T-helper 2 cell treated with Interferon-gamma antibody and Interleukin-4, amounts not matched to agents 5 μg/mL and 100 μg/mL, for 36 hours (primary cell): Measurements from ENCODE around the gene SCCPDH.
A peak's percentile ranks its signal among the peaks of the same experiment; 100 is the strongest.
"Not testable (repeated sequence)": the region's sequence is repeated elsewhere in the genome, so short reads cannot be mapped to it uniquely, and the experiment has no call there.

ENCODE experiments used
- DNase-seq: peaks from one replicate; pipeline ENCODE4 v3.0.0; 2021; ENCODE audit warnings: low spot score
- H3K27ac Mint-ChIP-seq: one replicate; pipeline ENCODE4 v1.8.0; 2021; ENCODE audit warnings: mild to moderate bottlenecking, mixed read lengths
- H3K27me3 Mint-ChIP-seq: one replicate; pipeline ENCODE4 v1.8.0; 2021; ENCODE audit warnings: low read depth, mixed read lengths
- H3K36me3 Mint-ChIP-seq: one replicate; pipeline ENCODE4 v1.8.0; 2021; ENCODE audit warnings: low read depth, mixed read lengths
- H3K4me1 Mint-ChIP-seq: one replicate; pipeline ENCODE4 v1.8.0; 2021; ENCODE audit warnings: low read depth, mixed read lengths
- H3K4me3 Mint-ChIP-seq: one replicate; pipeline ENCODE4 v1.8.0; 2022; ENCODE audit warnings: mild to moderate bottlenecking, moderate library complexity, mixed read lengths
- H3K9me3 Mint-ChIP-seq: one replicate; pipeline ENCODE4 v1.8.0; 2021; ENCODE audit warnings: mixed read lengths

The SCCPDH gene

DNA sequence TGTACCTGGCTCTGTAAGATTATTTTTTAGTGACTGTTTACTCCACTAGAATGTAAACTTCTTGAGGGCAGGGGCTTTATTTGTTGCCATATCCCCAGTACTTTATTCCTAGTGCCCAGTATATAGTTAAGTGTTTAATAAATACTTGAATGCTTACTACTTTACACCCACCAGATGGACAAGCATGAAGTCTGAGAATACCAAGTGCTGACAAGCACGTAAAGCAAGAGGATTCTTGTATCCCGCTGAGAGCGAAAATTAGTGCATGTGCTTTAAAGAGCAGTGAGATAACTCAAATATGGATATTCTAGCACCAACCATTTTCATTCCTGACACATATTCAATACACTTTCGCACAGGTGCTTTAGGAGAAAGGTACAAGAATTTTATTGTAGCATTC is 1.5 kb upstream of the SCCPDH start:
- DNase-seq, result no peak
- Mint-ChIP-seq H3K4me3 (peak overlapping the region; percentile 24), H3K36me3 (peaks cover 12% of the 10 kb centered on the region), H3K27me3 (no peaks in the 10 kb centered on the region), H3K27ac (no peak overlapping the region), H3K4me1 (peaks cover 12% of the 10 kb centered on the region), H3K9me3 (peaks cover 11% of the 10 kb centered on the region)

DNA sequence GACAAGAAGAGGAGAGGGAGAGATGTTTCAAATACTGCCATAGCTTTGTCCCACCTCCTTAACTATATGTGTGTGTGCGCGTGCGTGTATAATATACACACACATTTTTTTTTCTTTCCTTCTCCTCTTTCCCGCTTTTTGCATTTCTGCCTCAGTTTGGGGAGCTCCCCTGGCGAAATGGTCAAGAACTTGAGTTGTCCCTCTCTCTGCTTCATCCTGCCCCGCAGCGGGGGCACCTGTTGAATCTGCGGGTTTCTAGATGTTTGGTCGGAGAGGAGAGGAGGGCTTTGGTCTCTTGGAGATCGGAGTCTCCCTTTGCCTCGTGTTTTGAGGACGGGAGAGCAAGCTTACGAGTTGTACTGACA is 504 bp downstream of the SCCPDH start:
- DNase-seq, result no peak
- H3K27ac Mint-ChIP-seq, result peak overlapping the region; percentile 86
- H3K9me3 Mint-ChIP-seq, result peaks cover 27% of the 10 kb centered on the region

DNA sequence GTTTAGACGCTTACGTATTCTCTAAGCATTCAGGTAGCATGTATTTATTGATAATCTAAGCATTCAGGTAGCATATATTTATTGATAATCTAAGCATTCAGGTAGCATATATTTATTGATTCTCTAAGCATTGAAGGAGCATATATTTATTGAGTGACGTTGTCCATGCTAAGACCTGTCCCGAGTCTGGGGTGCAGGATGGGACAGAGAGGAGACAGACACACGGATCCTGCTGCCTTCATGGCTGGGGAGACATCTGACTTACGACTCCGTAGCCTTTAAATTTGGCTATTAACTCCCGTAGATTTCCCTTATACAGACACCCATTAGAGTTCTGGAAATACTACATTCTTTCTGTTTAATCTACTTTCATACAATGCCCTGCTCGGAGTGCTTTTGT is 982 bp downstream of the SCCPDH start:
- Mint-ChIP-seq H3K36me3 (peaks cover 35% of the 10 kb centered on the region), H3K4me1 (peaks cover 12% of the 10 kb centered on the region), H3K27me3 (no peaks in the 10 kb centered on the region), H3K9me3 (peaks cover 30% of the 10 kb centered on the region), H3K27ac (peak overlapping the region; percentile 86), H3K4me3 (peak overlapping the region; percentile 94)
- no peak for DNase-seq

More for the DNA sequence above, 504 bp downstream of the SCCPDH start:
- H3K4me3 Mint-ChIP-seq, result peak overlapping the region; percentile 94
- H3K27me3 Mint-ChIP-seq, result no peaks in the 10 kb centered on the region
- peaks cover 31% of the 10 kb centered on the region for H3K36me3 Mint-ChIP-seq
- peaks cover 12% of the 10 kb centered on the region for H3K4me1 Mint-ChIP-seq

DNA sequence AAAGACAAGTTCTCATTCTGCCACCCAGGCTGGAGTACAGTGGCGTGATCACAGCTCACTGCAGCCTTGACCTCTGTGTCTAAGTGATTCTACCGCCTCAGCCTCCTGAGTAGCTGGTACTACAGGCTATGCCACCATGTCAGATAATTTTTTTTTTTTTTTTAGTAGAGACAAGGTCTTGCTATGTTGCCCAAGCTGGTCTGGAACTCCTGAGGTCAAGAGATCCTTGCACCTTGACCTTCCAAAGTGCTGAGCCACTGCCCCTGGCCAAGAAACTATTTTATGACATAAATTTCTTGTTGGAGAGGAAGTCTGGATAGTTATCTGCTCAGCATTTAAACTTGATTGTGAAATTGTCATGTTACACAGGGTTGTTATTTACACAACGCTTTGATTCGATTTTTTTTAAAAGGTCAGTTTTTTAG is 2.1 kb downstream of the SCCPDH start:
- DNase-seq, result no peak
- H3K27me3 Mint-ChIP-seq, result no peaks in the 10 kb centered on the region
- H3K9me3 Mint-ChIP-seq, result peaks cover 25% of the 10 kb centered on the region
- H3K36me3 Mint-ChIP-seq, result peaks cover 45% of the 10 kb centered on the region
- peak overlapping the region; percentile 14 for H3K4me3 Mint-ChIP-seq
- H3K27ac Mint-ChIP-seq, result no peak overlapping the region
- H3K4me1 Mint-ChIP-seq, result peaks cover 12% of the 10 kb centered on the region

DNA sequence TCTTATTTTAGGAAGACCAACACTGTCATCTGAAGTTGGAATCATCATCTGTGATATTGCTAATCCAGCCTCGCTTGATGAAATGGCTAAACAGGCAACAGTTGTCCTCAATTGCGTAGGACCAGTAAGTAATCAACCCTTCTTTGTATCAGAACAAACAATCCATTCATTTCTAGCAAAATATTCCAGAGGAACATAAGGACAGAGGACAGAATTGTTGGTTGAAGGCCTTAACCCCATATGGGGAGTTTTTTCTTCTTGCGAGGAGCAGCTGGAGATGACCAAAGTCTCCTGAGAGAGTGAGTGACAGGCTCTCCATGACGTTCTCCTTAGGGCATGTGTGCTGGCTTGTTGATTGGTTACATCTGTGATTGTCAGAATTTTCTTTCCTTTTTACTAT is 2.7 kb downstream of the SCCPDH start:
- H3K9me3 Mint-ChIP-seq, result peaks cover 25% of the 10 kb centered on the region
- no peak for DNase-seq
- no peak overlapping the region for H3K27ac Mint-ChIP-seq
- H3K27me3 Mint-ChIP-seq, result no peaks in the 10 kb centered on the region
- no peak overlapping the region for H3K4me3 Mint-ChIP-seq
- H3K4me1 Mint-ChIP-seq, result peaks cover 12% of the 10 kb centered on the region
- peaks cover 51% of the 10 kb centered on the region for H3K36me3 Mint-ChIP-seq

DNA sequence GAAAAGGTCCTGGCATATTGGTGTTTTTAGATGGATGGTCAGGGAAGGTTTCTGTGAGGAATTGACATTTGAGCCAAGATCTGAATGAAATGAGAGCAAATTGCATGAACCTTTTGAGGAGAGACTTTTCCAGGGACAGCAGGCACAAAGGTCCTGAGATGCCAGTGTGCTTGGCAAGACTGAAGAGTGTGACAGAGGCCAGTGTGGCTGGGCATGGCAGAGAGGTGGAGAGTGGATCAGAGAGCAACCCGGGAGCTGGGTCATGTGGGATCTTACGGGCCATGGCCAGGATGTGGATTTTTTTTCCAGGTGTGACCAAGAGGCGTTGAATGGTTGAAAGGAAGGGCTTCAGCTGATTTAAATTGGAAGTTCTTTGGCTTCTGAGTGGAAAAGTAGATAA is 3.4 kb downstream of the SCCPDH start:
- DNase-seq, result no peak
- Mint-ChIP-seq H3K27ac (no peak overlapping the region), H3K27me3 (no peaks in the 10 kb centered on the region), H3K4me3 (no peak overlapping the region), H3K36me3 (peaks cover 55% of the 10 kb centered on the region), H3K4me1 (peaks cover 12% of the 10 kb centered on the region), H3K9me3 (peaks cover 25% of the 10 kb centered on the region)

DNA sequence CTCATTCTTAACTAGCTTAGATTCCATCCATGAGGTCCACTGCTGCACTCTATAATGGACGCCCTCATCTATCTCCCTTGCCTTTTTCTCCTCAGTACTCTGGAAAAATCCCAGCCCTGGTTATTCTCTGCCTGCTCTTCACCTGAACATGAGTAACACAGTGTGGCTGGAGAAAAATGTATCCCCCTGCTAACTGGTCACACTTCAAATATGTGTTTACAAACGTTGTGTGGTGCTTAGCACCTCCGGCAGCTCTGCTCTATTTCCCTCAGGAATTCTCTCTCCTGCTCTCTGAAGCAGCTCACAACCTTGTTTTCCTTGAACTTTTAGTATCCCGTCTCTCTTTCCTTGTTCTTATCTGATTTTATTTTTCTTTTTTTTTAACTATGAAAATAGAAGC is 4.1 kb downstream of the SCCPDH start:
- H3K4me1 Mint-ChIP-seq, result peaks cover 11% of the 10 kb centered on the region
- DNase-seq, result no peak
- peaks cover 25% of the 10 kb centered on the region for H3K9me3 Mint-ChIP-seq

DNA sequence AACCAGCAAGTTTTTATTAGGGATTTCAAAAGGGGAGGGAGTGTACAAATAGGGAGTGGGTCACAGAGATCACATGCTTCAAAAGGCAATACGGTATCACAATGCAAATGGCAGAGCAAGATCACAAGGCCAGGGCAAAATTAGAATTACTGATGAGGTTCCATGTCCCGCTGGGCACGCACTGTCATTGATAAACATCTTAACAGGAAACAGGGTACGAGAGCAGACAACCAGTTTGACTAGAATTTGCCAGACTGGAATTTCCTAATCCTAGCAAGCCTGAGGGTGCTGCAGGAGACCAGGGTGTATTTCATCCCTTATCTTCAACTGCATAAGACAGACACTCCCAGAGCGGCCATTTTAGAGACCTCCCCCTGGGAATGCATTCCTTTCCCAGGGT is 4.8 kb downstream of the SCCPDH start:
- H3K27ac Mint-ChIP-seq, H3K27me3 Mint-ChIP-seq, H3K4me3 Mint-ChIP-seq, DNase-seq: not testable (repeated sequence)
- Mint-ChIP-seq H3K9me3 (peaks cover 25% of the 10 kb centered on the region), H3K4me1 (peaks cover 10% of the 10 kb centered on the region), H3K36me3 (peaks cover 64% of the 10 kb centered on the region)

More for the DNA sequence above, 4.1 kb downstream of the SCCPDH start:
- H3K36me3 Mint-ChIP-seq, result peaks cover 57% of the 10 kb centered on the region
- no peak overlapping the region for H3K27ac Mint-ChIP-seq
- H3K27me3 Mint-ChIP-seq, result no peaks in the 10 kb centered on the region
- no peak overlapping the region for H3K4me3 Mint-ChIP-seq

DNA sequence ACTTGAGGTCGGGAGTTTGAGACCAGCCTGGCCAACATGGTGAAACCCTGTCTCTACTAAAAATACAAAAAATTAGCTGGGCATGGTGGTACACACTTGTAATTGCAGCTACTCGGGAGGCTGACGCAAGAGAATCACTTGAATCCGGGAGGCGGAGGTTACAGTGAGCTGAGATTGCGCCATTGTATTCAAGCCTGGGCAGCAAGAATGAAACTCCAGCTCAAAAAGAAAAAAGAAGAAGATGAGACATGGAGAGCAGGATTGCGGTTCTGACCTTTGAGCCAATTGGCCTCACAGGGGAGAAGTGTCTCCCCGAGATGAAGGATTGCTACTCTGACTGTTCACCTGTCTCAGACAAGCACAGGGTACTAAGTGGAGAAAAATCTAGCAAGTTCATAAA is 6.6 kb downstream of the SCCPDH start:
- peaks cover 1% of the 10 kb centered on the region for H3K4me1 Mint-ChIP-seq
- H3K9me3 Mint-ChIP-seq, result peaks cover 25% of the 10 kb centered on the region
- H3K27me3 Mint-ChIP-seq, result no peaks in the 10 kb centered on the region
- H3K27ac Mint-ChIP-seq, result no peak overlapping the region
- no peak overlapping the region for H3K4me3 Mint-ChIP-seq
- H3K36me3 Mint-ChIP-seq, result peaks cover 75% of the 10 kb centered on the region
- no peak for DNase-seq

DNA sequence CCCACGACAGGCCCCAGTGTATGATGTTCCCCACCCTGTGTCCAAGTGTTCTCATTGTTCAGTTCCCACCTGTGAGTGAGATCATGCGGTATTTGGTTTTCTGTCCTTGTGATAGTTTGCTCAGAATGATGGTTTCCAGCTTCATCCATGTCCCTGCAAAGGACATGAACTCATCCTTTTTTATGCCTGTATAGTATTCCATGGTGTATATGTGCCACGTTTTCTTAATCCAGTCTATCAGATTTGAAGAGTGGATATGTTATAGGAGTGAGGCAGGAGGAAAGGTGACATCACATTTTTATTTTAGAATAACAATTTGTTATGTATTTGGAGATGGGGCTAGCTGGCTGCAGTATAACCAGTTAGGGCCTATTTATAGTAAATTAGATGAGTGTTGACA is 7.7 kb downstream of the SCCPDH start:
- H3K4me3 Mint-ChIP-seq, DNase-seq, H3K4me1 Mint-ChIP-seq, H3K27ac Mint-ChIP-seq, H3K27me3 Mint-ChIP-seq: not testable (repeated sequence)
- H3K36me3 Mint-ChIP-seq, result peaks cover 78% of the 10 kb centered on the region
- H3K9me3 Mint-ChIP-seq, result peaks cover 25% of the 10 kb centered on the region

DNA sequence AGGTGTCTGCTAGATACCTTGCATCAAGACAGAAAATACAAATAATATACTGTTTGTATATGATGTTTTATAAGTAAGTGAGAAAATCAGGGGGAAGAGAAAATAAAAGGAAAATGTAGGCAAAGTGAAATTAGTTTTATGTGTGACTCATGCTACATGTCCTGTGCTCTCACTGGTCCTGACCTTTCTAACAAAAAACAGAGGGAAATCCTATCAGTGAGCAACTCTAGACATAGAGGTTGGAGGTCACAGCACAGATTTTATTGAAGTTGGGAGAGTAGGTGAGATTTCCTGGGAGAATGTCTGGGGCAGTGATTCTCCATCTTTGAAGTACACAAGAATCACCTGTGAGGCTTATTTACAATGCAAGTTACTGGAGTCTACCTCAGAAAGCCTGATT is 9.5 kb downstream of the SCCPDH start:
- Mint-ChIP-seq H3K36me3 (peaks cover 66% of the 10 kb centered on the region), H3K9me3 (peaks cover 13% of the 10 kb centered on the region), H3K27me3 (no peaks in the 10 kb centered on the region), H3K4me3 (no peak overlapping the region), H3K4me1 (peaks cover 1% of the 10 kb centered on the region), H3K27ac (no peak overlapping the region)
- no peak for DNase-seq

DNA sequence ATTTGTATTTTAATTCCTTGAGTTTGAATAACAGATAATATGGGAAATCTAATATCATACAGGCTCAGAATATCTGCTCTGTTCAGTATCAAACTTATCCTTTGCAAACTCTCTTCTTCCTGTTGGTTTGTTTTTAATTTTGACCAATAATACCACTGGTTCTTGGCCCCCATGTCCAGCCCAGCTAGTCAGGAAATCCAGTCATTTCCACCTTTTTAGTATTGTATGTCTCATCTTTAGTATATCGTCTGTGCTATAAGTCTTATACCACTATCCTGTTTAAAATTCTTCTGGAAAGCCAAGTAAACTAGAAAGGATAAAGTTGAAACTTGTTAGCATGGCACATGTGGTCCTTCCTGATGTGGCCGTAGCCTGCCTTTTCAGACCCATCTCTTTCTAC is 10.7 kb downstream of the SCCPDH start:
- peaks cover 1% of the 10 kb centered on the region for H3K4me1 Mint-ChIP-seq
- no peaks in the 10 kb centered on the region for H3K27me3 Mint-ChIP-seq
- H3K27ac Mint-ChIP-seq, result no peak overlapping the region
- no peak overlapping the region for H3K4me3 Mint-ChIP-seq
- peaks cover 62% of the 10 kb centered on the region for H3K36me3 Mint-ChIP-seq
- H3K9me3 Mint-ChIP-seq, result peaks cover 4% of the 10 kb centered on the region
- DNase-seq, result no peak

DNA sequence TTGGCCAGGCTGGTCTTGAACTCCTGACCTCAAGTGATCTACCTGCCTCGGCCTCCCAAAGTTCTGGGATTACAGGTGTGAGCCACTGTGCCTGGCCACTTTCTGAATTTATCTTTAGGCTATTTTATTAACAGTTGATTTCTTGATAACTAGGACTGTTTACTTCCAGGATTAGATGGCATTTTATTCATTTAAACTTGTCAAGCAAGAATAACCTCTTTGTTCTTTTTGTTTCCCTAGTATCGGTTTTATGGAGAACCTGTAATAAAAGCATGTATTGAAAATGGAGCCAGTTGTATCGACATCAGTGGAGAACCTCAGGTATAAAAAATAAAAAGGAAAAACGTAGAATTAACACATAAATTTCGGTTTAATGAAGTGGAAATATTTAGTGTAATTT is 11.5 kb downstream of the SCCPDH start:
- H3K36me3 Mint-ChIP-seq, result peaks cover 58% of the 10 kb centered on the region
- no peak overlapping the region for H3K4me3 Mint-ChIP-seq
- H3K9me3 Mint-ChIP-seq, result no peaks in the 10 kb centered on the region
- H3K27ac Mint-ChIP-seq, result no peak overlapping the region
- H3K27me3 Mint-ChIP-seq, result no peaks in the 10 kb centered on the region
- peaks cover 1% of the 10 kb centered on the region for H3K4me1 Mint-ChIP-seq
- no peak for DNase-seq

DNA sequence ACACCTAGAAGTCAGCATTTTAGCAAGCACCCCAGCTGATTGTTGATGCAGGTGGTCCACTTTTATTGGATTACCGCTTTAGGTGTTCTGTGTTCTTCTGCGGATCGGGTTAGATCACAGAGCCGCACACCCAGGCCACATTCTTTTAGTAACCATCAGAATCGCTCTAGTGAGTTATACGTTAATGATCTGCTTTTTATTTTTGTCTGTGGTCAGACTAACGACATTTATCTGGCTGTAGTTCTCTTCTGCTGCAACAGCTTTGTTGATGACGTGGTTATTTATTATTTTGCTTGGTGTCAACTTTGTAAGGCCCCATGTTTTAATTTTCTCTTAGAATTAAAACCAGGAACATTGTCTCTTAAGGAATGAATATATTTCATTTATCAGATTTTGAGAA is 18.2 kb downstream of the SCCPDH start:
- H3K27me3 Mint-ChIP-seq, result no peaks in the 10 kb centered on the region
- DNase-seq, result no peak
- H3K4me3 Mint-ChIP-seq, result no peak overlapping the region
- peaks cover 41% of the 10 kb centered on the region for H3K36me3 Mint-ChIP-seq
- H3K27ac Mint-ChIP-seq, result no peak overlapping the region
- peaks cover 6% of the 10 kb centered on the region for H3K9me3 Mint-ChIP-seq
- no peaks in the 10 kb centered on the region for H3K4me1 Mint-ChIP-seq

DNA sequence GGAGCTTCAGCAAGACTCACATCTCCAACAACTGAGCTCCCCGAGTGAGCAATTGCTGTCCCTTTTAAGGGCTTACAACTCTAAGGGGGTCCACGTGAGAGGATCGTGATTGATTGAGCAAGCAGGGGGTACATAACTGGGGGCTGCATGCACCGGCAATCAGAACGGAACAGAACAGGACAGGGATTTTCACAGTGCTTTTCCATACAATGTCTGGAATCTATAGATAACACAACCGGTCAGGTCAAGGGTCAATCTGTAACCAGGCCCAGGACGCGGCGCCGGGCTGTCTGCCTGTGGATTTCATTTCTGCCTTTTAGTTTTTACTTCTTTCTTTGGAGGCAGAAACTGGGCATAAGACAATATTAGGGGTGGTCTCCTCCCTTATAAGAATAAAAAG is 21.9 kb downstream of the SCCPDH start:
- DNase-seq, H3K27me3 Mint-ChIP-seq, H3K4me3 Mint-ChIP-seq: not testable (repeated sequence)

More for the DNA sequence above, 21.9 kb downstream of the SCCPDH start:
- H3K36me3 Mint-ChIP-seq, result peaks cover 26% of the 10 kb centered on the region
- H3K4me1 Mint-ChIP-seq, H3K9me3 Mint-ChIP-seq, H3K27ac Mint-ChIP-seq: not testable (repeated sequence)
